ENCODE data around the gene MED15. TPM values are rescaled to one million over a fixed set of nuclear protein-coding genes. Genes with fewer than 3 reads are reported as not detected.
"Not testable (repeated sequence)": the region's sequence is repeated elsewhere in the genome, so short reads cannot be mapped to it uniquely, and the experiment has no call there.

MED15 gene, protein sequence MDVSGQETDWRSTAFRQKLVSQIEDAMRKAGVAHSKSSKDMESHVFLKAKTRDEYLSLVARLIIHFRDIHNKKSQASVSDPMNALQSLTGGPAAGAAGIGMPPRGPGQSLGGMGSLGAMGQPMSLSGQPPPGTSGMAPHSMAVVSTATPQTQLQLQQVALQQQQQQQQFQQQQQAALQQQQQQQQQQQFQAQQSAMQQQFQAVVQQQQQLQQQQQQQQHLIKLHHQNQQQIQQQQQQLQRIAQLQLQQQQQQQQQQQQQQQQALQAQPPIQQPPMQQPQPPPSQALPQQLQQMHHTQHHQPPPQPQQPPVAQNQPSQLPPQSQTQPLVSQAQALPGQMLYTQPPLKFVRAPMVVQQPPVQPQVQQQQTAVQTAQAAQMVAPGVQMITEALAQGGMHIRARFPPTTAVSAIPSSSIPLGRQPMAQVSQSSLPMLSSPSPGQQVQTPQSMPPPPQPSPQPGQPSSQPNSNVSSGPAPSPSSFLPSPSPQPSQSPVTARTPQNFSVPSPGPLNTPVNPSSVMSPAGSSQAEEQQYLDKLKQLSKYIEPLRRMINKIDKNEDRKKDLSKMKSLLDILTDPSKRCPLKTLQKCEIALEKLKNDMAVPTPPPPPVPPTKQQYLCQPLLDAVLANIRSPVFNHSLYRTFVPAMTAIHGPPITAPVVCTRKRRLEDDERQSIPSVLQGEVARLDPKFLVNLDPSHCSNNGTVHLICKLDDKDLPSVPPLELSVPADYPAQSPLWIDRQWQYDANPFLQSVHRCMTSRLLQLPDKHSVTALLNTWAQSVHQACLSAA
- total RNA-seq (2014; rRNA removed; shearing (Covaris generic)): 5.7 and 9.1 TPM in 2 replicates

DNA sequence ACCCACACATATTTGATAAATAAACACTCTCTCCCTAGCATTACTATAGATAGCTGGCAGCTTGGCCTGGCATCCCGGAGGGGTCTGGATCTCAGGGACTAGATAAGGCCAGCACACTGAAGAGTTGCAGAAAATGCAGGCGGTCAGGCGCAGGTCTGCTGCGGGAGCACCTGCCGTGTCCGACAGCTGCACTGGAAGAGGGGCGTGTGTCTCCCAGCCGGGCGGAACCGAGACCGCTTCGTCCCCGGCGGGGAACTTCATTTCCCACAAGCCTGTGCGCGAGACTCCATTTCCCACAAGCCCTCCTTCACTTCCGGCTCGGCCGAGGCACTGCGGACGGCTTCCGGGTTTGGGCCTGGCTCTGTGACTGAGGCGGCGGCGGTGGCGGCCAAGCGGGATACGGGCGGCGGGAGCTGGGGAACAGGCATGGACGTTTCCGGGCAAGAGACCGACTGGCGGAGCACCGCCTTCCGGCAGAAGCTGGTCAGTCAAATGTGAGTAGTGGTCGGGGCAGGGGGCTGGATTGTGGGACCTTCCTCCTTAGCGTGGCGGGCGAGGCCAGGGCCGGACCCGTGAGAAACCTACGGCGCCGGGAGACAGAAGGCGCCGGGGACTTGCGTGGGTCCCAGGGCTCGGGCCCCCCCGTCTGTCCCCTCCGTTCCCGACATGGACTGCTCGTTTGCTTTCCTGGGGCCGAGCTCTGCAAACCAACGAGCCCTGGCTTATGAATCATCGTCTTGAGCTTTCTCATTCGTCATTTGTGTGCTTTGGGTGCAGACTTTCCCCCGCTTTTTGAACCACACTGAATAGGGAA lies at the start of gene MED15:
Gene MED15, plus strand, starts transcription at position 358 of the 814 bp plus-strand sequence. Its CDS starts 69 bp downstream, at position 427.
- DNase-seq (ENCODE audit: low spot score): peak; percentile 77

DNA sequence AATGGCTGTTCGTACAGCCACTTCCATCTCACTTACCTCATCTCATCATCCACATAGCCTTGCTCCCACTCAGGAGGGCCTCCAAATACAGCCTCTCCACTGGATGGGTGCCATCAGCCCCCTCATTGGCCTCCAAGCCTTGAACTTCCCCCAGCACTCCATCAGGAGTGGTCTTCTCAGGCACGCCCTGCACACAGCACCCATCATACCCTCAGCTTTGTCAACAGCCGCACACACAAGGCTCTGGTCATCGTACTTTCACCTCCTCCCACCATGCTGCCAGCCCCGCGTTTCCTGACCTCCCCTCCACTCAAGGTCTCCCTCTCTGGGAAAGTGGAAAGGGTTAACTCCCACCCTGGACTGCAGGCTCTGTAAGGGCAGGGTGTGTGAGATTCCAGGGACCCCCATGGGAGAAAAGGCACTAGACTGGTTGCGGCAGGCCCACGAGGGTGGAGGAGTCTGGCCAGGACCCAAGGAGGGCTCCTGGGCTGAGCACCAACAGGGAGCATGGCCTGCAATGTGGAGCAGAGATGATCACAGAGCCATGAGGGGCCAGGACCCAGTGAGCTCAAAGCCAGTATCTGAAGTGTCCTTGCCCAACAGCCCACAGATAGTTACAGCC lies 48.8 kb upstream of the MED15 start:
- no peak for DNase-seq (ENCODE audit: low spot score)

DNA sequence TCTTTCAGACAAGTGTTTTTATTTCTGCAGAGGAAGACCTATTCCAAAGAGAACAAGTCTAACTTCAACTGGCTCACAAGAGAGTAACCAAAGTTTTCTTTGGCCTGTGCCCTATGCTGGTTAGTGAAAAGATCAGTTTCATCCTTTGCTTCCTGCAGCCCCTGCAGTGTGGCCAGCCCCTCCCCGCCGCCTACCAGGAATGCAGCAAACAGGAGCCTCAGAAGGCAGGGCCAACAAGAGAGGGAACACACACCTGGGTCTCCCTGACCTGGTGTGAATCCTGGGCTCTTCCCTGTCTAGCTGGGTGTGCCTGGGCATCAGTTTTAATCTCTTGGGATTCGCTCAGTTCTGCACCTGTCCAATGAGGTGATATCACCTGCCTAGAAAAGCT lies 48.3 kb upstream of the MED15 start:
- DNase-seq (ENCODE audit: low spot score): no peak

DNA sequence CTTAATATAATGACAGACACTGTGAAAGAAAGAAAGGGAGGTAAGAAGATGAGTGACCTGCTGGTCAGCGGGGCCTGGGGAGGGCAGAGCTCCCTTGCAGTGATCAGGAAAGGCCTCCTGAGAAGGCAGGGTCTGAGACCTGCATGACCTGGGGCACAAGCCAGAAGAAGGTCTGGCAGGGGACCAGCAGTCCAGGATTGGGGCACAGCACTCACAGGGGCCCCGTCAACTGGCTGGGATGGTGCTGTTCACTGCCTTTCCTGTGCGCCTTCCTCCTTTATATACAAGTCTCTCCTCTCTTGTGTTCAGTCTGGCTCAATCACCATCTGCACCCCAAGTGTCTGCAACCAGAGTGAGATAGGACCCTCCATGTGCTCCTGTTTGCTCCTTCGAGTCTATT lies 47.5 kb upstream of the MED15 start:
- no peak for DNase-seq (ENCODE audit: low spot score)

DNA sequence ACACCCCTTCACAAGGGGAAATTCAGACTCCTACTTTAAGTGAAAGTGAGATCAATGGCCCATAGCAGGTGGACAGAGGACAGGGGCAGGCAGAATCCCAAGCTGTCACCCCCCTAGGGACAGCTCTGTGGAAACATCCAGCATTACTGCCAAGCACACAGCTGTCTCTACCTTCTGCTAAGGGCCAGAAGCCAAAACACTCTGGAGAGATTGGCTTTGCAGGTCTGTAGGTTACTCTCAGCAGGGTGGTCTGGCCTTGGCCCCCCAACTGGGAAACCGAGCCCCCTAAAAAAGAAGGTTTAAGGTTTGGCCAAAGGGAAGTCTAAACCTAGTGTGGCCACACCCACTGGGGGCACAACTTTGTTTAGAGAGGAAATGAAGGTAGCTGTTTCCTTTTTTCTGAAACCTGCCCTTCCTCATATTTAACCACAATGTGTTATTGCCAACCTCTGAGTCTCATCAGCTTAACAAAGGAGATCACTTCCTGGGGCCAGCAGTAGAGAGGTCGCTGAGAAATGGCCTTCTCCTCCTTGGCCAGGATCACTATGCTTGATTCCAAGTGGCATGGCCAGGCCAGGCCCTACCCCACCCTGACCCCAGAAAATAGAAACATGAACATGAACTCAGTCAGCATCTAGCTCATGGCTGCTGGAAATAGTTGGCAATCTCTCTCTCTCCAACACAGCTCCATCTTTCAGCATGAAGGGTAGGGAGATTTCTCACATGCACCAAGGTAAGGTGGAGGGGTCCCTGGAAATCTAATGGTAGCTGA lies 43.9 kb upstream of the MED15 start:
- DNase-seq (ENCODE audit: low spot score): no peak

DNA sequence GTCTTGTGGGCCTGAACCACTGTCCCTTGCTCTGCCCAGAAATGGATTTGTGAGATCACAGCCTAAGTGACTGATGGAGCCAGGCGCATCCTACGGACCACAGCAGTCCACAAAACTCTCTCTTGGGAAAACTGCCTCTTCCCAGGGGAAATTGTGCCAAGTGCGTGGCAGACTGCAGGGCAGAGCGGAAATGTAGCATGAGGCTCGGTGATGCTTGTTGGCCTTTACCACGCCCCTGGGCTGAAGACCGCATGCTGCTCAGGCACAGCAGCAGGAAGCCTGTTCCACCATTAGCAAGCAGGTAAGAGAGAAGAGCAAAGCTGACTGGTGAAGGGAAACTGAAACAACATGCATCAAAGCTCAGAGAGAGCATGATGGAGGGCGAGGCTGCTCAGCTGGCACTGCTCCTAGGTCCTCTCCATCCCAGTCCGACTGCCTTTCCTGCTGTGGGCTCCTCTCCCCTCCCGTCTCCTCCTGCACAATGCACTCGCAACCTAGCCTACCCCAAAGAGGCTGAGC lies 43.3 kb upstream of the MED15 start:
- DNase-seq (ENCODE audit: low spot score): no peak

DNA sequence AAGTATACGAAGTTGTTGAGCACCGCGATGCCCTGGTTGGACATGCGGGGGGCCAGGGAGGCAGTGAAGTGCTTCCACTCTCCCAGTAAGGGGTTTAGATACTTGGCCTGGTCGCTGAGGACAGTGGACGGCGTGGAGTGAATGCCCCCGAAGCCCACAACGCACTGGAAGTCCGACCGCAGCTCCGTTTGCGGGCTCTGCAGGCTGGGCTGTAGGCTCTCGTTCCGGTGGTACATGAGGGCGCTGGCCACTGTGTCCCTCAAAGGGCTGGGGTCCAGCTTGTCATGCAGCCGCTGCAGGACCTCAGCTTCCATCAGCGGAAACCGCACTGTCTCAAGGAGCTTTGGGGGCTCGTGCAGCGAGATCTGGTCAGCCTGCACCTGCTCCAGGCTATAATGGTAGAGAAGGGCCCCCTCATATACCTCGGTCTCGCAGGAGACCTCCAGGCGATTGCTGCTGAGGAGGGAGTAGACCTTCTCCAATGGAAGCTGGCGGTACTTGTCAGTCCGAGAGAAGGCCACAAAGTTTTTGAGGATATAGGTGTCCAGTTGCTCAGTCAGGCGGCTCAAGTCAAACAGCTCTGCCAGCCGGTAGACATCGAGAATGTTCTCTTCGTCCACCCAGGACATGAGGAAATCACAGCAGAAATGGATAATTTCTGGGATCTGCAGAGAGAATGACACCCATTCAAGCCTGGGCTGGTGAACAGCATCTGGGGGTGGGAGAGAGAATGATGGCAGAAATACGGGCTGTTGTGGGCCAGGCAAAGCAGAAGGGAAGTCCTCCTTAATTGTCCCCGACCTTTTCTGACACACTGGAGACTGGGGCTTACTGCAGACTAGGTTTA lies 42.3 kb upstream of the MED15 start:
- DNase-seq (ENCODE audit: low spot score): no peak

DNA sequence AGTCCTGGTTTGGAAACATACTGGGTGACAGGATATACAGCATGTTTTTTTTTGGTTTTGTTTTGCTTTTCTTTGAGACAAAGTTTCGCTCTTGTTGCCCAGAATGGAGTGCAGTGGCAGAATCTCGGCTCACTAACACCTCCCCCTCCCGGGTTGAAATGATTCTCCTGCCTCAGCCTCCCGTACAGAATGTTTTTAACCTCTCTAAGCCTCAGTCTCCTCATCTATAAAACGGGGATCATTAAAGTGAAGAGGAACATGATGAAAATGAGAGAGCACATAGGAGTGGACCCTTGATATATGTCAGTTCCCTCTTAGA lies 41.7 kb upstream of the MED15 start:
- DNase-seq (ENCODE audit: low spot score): no peak

DNA sequence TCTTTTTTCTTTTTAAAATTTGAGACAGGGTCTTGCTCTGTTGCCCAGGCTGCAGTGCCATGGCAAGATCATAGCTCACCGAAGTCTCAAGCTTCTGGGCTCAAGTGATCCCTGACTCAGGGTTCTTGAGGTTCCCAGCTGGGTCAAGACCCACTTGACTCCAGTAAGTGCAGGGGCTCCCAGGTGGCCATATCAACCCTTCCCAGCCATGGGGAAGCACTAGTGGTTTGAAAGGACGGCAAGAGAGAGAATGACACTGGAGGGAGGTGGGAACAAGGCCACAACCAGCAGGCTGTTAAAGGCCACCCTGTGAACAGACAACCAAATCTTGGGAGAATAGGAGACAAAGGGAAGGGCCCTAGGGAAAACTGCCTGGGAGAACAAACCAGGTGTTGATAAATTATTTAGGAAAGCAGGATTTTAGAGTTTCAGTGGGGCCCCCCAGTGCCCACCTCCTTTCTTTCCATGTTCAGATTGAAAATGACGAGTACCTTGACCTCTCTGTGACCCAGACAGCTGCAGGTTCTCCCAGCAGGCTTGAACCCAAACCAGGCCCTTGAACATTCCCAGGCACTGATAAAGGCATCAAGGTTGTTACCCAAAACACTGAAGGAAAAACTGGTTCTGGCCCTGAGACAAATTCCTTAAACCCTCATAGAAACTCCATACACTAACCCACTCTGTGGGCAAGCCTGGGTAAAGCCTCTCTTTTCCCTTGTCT lies 40.6 kb upstream of the MED15 start:
- no peak for DNase-seq (ENCODE audit: low spot score)

DNA sequence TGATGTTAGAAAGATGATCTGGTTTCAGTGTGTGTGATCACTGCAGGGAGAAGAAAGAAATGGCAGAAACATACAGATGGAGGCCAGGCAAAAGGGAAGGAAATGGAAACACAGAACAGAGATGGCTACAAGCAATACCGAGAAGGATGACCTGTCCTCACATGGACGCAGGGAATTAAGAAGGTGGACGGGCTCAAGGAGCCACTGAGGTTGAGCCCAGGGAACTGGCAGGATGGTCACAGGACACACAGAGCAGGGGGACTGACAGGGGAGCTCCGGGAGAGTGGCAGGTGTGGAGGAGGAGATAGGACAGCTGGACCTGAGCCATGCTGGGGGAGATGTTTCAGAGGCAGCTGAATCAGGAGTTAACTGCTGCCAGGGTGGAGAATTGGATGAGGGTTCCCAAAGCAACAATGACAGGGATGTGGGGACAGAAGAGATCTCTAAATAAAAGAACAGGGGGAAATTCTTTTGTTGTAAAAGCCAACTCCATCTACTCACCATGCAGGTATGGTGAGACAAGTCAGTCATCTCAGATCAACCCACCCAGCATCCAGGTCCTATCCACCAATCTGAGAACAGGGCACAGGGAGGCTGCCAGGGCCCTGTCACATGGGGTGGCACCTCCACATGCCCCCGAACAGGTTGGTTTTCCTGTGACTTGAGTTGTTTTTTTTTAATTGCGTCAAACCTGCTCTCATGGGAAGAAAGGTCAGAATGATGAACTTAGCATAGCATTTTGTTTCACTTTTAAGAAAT lies 38.1 kb upstream of the MED15 start:
- DNase-seq (ENCODE audit: low spot score): no peak

DNA sequence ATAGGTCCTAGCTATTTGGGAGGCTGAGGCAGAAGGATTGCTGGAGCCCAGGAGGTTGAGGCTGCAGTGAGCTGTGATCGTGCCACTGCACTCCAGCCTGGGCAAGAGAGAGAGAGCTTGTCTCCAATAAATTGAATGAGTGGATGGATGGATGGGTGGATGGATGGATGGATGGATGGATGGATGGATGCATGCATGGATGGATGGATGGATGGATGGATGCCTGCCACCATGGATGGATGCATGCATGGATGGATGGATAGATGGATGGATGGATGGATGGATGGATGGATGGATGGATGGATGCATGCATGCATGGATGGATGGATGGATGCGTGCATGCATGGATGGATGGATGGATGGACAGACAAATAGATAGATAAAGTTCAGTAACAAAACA lies 36.9 kb upstream of the MED15 start:
- not testable (repeated sequence) for DNase-seq (ENCODE audit: low spot score)

DNA sequence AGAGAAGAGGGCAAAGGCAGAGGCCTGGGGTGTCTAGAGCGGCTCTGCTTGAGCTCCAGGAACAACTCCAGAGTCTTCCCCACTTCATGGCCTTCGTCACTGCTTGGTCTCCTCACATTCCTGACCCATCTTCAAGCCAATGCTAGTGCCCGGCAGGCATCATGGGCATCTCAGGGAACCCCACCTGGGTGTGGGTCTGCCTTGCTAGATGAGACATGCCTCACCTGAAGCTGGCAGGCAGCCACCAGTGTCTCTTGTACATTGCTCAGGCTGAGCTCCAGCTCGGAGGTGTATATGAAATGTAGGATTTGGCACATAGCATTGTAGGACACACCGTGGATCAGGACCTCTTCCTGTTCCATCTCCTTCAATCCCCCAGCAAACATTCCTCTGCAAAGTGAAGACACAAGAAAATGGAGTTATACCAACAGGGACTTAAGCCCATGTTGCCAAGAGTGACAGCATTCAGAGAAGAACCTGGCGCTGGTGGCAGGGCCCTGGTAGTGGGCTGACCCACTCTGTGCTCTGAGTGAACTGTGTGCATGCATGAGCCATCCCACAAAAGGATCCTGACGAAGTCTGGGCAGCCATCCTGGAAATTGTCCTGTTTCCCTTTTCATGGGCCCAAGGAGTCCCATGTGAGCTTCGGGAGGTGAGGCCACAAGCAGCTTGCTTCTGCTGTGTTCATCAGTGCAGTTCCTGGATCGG lies 36.1 kb upstream of the MED15 start:
- DNase-seq (ENCODE audit: low spot score): no peak

DNA sequence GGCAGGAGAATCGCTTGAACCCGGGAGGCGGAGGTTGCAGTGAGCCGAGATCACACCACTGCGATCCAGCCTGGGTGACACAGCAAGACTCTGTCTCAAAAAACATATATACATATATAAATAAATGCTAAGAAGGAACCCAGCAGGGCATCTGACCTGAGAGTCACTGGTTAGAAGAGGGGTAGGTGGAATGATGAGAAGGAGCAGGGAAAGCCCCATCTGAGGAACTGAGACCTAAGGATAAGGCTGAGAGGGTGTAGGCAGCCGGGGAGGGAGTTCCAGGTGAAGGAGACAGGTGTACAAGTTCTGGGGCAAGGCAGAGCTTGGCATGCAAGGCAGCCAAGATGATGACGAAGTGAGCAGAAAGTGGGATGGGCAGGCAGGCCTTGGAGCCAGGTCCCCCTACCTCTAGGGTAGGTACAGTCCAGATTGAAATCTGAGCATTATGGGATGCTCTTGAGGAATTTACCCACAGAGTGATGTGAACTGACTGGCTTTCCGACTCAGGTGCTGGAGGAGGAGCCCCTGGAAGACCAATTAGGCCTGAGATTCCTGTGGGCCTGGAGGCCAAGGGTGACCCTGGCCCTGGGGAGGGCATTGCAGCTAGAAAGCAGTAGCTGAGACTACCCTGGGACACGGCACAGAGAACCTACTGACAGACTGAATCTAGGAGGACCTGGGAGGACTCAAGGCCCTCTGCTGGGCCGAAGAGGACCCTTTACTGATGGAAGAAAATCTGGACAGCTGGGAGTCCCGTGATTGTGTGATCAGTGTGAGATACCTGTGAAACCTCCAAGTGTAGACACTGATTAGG lies 34.6 kb upstream of the MED15 start:
- DNase-seq (ENCODE audit: low spot score): no peak

DNA sequence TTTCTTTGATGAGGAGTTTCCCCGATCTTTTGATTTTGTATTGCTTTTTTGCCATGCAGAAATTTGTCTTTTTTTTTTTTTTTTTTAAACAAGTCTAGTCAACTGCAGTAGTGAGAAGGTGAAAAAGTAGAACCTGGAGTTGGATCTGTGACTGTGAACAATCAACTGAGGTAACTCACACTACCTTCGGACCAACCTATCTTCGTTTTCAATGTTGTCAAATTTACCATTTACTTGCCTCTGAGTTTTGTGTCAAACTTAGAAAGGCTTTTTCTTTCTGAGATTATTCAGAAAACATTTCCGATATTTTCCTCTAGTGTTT lies 32.3 kb upstream of the MED15 start:
- no peak for DNase-seq (ENCODE audit: low spot score)

DNA sequence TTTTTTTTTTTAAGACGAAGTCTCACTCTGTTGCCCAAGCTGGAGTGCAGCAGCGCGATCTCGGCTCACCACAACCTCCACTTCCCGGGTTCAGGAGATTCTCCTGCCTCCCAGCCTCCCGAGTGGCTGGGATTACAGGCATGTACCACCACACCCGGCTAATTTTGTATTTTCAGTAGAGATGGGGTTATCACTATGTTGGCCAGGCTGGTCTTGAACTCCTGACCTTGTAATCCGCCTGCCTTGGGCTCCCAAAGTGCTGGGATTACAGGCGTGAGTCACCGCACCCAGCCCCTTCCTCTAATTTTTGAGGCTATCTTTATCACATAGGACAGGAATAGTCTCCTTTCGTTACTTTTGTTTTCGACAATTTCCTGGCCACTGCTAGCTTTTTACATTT lies 31.8 kb upstream of the MED15 start:
- DNase-seq (ENCODE audit: low spot score): not testable (repeated sequence)

DNA sequence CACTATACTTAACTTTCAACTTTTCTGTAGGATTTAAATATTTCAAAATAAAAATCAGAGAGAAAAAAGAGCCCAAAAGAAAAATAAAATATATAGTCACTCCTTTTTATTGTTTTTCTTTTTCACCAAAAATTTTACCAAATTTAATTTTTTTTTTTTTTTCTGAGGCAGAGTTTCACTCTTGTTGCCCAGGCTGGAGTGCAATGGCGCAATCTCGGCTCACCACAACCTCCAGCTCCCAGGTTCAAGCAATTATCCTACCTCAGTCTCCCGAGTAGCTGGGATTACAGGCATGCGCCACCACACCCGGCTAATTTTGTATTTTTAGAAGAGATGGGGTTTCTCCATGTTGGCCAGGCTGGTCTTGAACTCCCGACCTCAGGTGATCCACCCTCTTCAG lies 29.4 kb upstream of the MED15 start:
- not testable (repeated sequence) for DNase-seq (ENCODE audit: low spot score)

DNA sequence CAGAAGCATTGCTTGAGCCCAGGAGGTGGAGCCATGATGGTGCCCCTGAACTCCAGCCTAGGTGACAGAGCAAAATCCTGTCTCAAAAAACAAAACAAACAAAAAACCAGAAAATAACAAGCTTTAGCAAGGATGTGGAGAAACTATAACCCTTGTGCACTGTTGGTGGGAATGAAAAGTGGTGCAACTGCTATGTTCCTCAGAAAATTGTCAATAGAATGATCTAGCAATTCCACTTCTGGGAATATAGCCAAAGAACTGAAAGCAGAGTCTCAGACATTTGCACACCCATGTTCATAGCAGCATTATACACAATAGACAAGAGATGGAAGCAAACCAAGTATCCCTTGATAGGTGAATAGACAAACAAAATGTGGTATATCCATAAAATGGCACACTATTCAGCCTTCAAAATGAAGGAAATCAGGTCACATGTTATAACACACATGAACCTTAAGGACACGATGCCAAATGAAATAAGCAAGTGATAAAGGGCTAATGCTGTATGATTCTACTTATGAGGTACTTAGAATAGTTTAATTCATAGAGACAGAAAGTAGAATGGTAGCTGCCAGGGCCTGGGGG lies 27.7 kb upstream of the MED15 start:
- DNase-seq (ENCODE audit: low spot score): no peak

Data from H4 (cell line).